Measurements from ENCODE around the gene RPL37A.

- TF ChIP-seq CTCF (IDR thresholded peaks at IDR 0.05) (no peak), EP300 (IDR thresholded peaks at IDR 0.05; ENCODE audit: low read depth) (no peak), POLR2A (IDR thresholded peaks at IDR 0.05) (no peak), POLR2AphosphoS5 (IDR thresholded peaks at IDR 0.05) (no peak)
These were observed 29.0 kb downstream of the RPL37A start for GRCh38 chr2:216527600-216527999.
